Heart left ventricle (tissue), 13 donors: Measurements from ENCODE around the gene STK24.

Experiments used
- CTCF ChIP-seq, 12 donors: fragments of 200-600 bp; sonication (generic) in 4 of 12; IDR thresholded peaks; one replicate each; pipeline versions ENCODE4 v1.5.0 to v1.8.0; 2018 to 2022; ENCODE audit warnings: antibody characterized with exemption in 12 of 12, mild to moderate bottlenecking in 5 of 12
- POLR2A ChIP-seq, 2 donors: fragments of 450-650 bp; IDR thresholded peaks; one replicate each; pipeline ENCODE4 v1.6.1; 2017; ENCODE audit warnings: antibody characterized with exemption in 2 of 2, mild to moderate bottlenecking in 2 of 2, moderate library complexity in 2 of 2
- donor health status: ischemic (EF 13 %, LVEDD 7.1; RV severe dilation, severe dysfunction).
- donor health status: DM: no; HTN: yes; CAD: no.
- donor health status: DM: no; HTN: no; CAD: no.
- donor health status: ischemic (EF 25% LVEDD 6.9; RV normal size, moderate dysfunction).
- donor health status: ischemic (EF 25% LVEDD 5.7; RV mildly dilated, moderate dysfunction).
- donor health status: ischemic (EF 35%, LVEDD 5.7; RV mildly dilated, moderate dysfunction).
- donor health status: nonischemic (EF 11% LVEDD 7.7; RV severe dilation, severe dysfunction).
- donor health status: DM: yes; HTN: yes; CAD: no.
- donor health status: PGD.
- donor health status: ischemic (EF 29% LVEDD 5.4; RV normal size, mild dysfunction).
- donor health status: nonischemic (EF 23%, LVEDD 6.1; RV moderate dilation, normal function).

GRCh38 chr13:98476106-98476505 is 100.8 kb downstream of the STK24 start:
- TF ChIP-seq CTCF (IDR thresholded peaks at IDR 0.05), result no peak
- no peak for TF ChIP-seq POLR2A (IDR thresholded peaks at IDR 0.05)
